ENCODE measurements around the gene TFF2.

Gene TFF2

GRCh38 chr21:42346866-42347600 lies 3.8 kb downstream of the TFF2 start:
- TF ChIP-seq CTCF (IDR thresholded peaks at IDR 0.05; ENCODE audit: low read depth, low read length, missing control alignments): no peak
- H3K4me3 ChIP-seq (ENCODE audit: low read depth, low read length): no peak overlapping the region
- DNase-seq (ENCODE audit: low read depth): no peak

- no peak for TF ChIP-seq CTCF (IDR thresholded peaks at IDR 0.05; ENCODE audit: low read depth, low read length, missing control alignments)
- no peak for DNase-seq (ENCODE audit: low read depth)
- no peak overlapping the region for H3K4me3 ChIP-seq (ENCODE audit: low read depth, low read length)
Observed at GRCh38 chr21:42346441-42346840, 4.4 kb downstream of the TFF2 start.

GRCh38 chr21:42344631-42345030 lies 6.2 kb downstream of the TFF2 start:
- H3K4me3 ChIP-seq (ENCODE audit: low read depth, low read length): no peak overlapping the region
- no peak for DNase-seq (ENCODE audit: low read depth)
- no peak for TF ChIP-seq CTCF (IDR thresholded peaks at IDR 0.05; ENCODE audit: low read depth, low read length, missing control alignments)

GRCh38 chr21:42343963-42344510 lies 6.8 kb downstream of the TFF2 start:
- DNase-seq (ENCODE audit: low read depth): no peak
- no peak for TF ChIP-seq CTCF (IDR thresholded peaks at IDR 0.05; ENCODE audit: low read depth, low read length, missing control alignments)
- H3K4me3 ChIP-seq (ENCODE audit: low read depth, low read length): no peak overlapping the region

- no peak overlapping the region for H3K4me3 ChIP-seq (ENCODE audit: low read depth, low read length)
- TF ChIP-seq CTCF (IDR thresholded peaks at IDR 0.05; ENCODE audit: low read depth, low read length, missing control alignments): no peak
- no peak for DNase-seq (ENCODE audit: low read depth)
Observed at GRCh38 chr21:42343556-42343955, 7.2 kb downstream of the TFF2 start.

- no peak overlapping the region for H3K4me3 ChIP-seq (ENCODE audit: low read depth, low read length)
- DNase-seq (ENCODE audit: low read depth): no peak
- no peak for TF ChIP-seq CTCF (IDR thresholded peaks at IDR 0.05; ENCODE audit: low read depth, low read length, missing control alignments)
Observed at GRCh38 chr21:42343101-42343500, 7.7 kb downstream of the TFF2 start.

Measured in GM12864 (cell line).